TTC549 (cell line): ENCODE measurements around the gene TENT5C.

ENCODE experiments used
- FAIRE-seq: peaks from 2 replicates; lab custom pipeline; 2012; peaks lifted over from hg19 to GRCh38; lab: Jason Lieb, UNC

The TENT5C gene

GRCh38 chr1:117657949-117658660, 52.3 kb downstream of the TENT5C start:
- no peak for FAIRE-seq

- FAIRE-seq, result no peak
These were observed 52.8 kb downstream of the TENT5C start for GRCh38 chr1:117658676-117659075.

- FAIRE-seq, result no peak
These were observed 53.9 kb downstream of the TENT5C start for GRCh38 chr1:117659550-117660270.

- FAIRE-seq, result no peak
These were observed 54.6 kb downstream of the TENT5C start for GRCh38 chr1:117660271-117660965.

- FAIRE-seq, result no peak
These were observed 55.2 kb downstream of the TENT5C start for GRCh38 chr1:117661027-117661426.

GRCh38 chr1:117662667-117663066, 56.8 kb downstream of the TENT5C start:
- no peak for FAIRE-seq

- FAIRE-seq, result no peak
These were observed 57.5 kb downstream of the TENT5C start for GRCh38 chr1:117663156-117663902.

- FAIRE-seq, result no peak
These were observed 58.5 kb downstream of the TENT5C start for GRCh38 chr1:117664314-117664713.

GRCh38 chr1:117665556-117666270, 59.9 kb downstream of the TENT5C start:
- no peak for FAIRE-seq

GRCh38 chr1:117669572-117669971, 63.7 kb downstream of the TENT5C start:
- FAIRE-seq, result no peak

GRCh38 chr1:117670976-117671780, 65.3 kb downstream of the TENT5C start:
- no peak for FAIRE-seq

- no peak for FAIRE-seq
These were observed 66.1 kb downstream of the TENT5C start for GRCh38 chr1:117671781-117672501.

GRCh38 chr1:117672756-117673155, 66.9 kb downstream of the TENT5C start:
- FAIRE-seq, result no peak

GRCh38 chr1:117673405-117673804, 67.6 kb downstream of the TENT5C start:
- FAIRE-seq, result no peak

- no peak for FAIRE-seq
These were observed 68.9 kb downstream of the TENT5C start for GRCh38 chr1:117674521-117675400.

GRCh38 chr1:117675907-117676430, 70.1 kb downstream of the TENT5C start:
- no peak for FAIRE-seq

- FAIRE-seq, result no peak
These were observed 70.8 kb downstream of the TENT5C start for GRCh38 chr1:117676615-117677130.
